ENCODE data around the gene KDM8. TPM values are rescaled to one million over a fixed set of nuclear protein-coding genes. Genes with fewer than 3 reads are reported as not detected.

The KDM8 gene
- polyA plus RNA-seq, 3 donors = 0.40 to 3.3 (median 1.5) TPM

DNA sequence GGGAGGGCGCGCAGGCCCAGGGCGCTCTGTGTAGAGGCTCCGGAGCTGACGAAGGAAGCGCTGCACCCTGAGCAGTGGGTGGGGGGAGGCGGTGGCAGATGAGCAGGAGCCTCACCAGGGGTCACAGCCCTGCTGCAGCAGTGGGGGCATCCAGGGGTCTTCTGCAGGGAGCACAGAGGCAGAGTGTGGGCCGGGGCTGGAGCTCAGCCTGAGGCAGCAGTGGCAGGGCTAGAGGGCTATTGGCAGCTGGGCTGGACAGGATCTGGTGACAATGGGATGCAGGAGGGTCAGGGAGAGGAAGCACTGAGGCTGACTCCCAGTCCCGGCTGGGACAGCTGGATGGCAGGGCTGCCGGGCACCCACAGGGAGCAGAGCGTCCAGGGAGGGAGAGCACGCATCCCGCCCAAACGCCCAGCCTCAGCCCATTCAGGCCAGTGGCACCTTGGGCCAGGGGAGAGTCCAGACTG is 21.0 kb downstream of the KDM8 start:
- Mint-ChIP-seq H3K27me3 (ENCODE audit: low read depth in 3 of 3) (peaks cover 0 to 2% (median 1%) of the 10 kb centered on the region in 3 donors), H3K9me3 (no peaks in the 10 kb centered on the region), H3K4me3 (no peak overlapping the region), H3K36me3 (peaks cover 40 to 59% of the 10 kb centered on the region in 2 donors), H3K4me1 (peaks cover 4% of the 10 kb centered on the region), H3K27ac (peak overlapping the region in 1 of 7 donors; percentile 36)
- Histone ChIP-seq H3K9me3 (replicated peaks in 1 of 2; ENCODE audit: control insufficient read depth in 1 of 2, insufficient read depth in 1 of 2, low read length in 2 of 2) (no peaks in the 10 kb centered on the region), H3K27ac (ENCODE audit: low read depth in 1 of 2, low read length in 2 of 2) (no peak overlapping the region), H3K9ac (ENCODE audit: insufficient read depth, low read length, poor library complexity, severe bottlenecking) (no peak overlapping the region), H3K36me3 (replicated peaks in 1 of 2; ENCODE audit: control insufficient read depth in 1 of 2, insufficient read depth in 2 of 2, low read length in 2 of 2) (peaks cover 34 to 50% of the 10 kb centered on the region in 2 donors), H3K4me3 (replicated peaks in 1 of 3; ENCODE audit: low read depth in 2 of 3, low read length in 3 of 3) (no peak overlapping the region), H3K4me2 (replicated peaks; ENCODE audit: extremely low read depth, low read length, poor library complexity, severe bottlenecking) (no peak overlapping the region), H3K4me1 (ENCODE audit: control insufficient read depth in 1 of 2, insufficient read depth in 2 of 2, low read length in 2 of 2) (peaks cover 0 to 5% of the 10 kb centered on the region in 2 donors), H2AFZ (ENCODE audit: insufficient read depth, low read depth, low read length, poor library complexity, severe bottlenecking) (no peak overlapping the region), H4K20me1 (ENCODE audit: insufficient read depth, low read length) (no peaks in the 10 kb centered on the region), H3K79me2 (ENCODE audit: insufficient read depth, low read length) (no peaks in the 10 kb centered on the region), H3K27me3 (ENCODE audit: control insufficient read depth in 2 of 2, insufficient read depth in 2 of 2, low read length in 2 of 2) (no peaks in the 10 kb centered on the region)
- no peak for DNase-seq
- WGBS (ENCODE audit: insufficient coverage) = 98% methylated on average over 14 of the region's 14 CpGs
- TF ChIP-seq, protein P1, sequence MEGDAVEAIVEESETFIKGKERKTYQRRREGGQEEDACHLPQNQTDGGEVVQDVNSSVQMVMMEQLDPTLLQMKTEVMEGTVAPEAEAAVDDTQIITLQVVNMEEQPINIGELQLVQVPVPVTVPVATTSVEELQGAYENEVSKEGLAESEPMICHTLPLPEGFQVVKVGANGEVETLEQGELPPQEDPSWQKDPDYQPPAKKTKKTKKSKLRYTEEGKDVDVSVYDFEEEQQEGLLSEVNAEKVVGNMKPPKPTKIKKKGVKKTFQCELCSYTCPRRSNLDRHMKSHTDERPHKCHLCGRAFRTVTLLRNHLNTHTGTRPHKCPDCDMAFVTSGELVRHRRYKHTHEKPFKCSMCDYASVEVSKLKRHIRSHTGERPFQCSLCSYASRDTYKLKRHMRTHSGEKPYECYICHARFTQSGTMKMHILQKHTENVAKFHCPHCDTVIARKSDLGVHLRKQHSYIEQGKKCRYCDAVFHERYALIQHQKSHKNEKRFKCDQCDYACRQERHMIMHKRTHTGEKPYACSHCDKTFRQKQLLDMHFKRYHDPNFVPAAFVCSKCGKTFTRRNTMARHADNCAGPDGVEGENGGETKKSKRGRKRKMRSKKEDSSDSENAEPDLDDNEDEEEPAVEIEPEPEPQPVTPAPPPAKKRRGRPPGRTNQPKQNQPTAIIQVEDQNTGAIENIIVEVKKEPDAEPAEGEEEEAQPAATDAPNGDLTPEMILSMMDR (IDR thresholded peaks at IDR 0.05) = no peak
- intact Hi-C loops (cut with micrococcal nuclease) = no loop called here

DNA sequence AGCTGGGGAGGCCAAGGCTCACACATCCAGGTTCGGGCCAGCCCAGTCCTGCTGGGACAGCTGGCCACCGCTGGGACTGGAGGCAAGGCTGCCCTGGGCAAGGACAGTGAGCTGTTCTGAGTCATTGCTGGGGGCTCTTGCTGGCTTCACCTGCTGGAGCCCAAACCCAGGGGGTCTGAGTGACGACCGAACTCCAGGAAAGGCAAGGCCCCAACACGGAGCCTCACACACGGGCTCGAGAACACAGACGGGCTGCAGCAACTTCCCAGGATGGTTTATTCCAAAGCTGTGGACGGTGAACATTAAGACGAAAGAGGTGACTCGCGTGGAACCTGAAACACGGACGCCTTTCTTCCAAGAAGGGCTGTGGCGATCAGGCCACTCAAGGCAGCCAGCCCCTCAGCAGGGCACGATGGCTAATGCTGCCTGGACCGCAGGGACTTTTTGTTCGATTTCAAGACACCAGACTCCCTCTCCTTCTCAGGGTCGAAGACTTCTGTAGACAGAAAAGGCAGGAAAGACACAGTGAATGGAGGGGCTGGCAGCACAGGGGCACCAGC is 21.5 kb downstream of the KDM8 start:
- H3K4me3 Mint-ChIP-seq = no peak overlapping the region
- H2AFZ ChIP-seq (ENCODE audit: insufficient read depth, low read depth, low read length, poor library complexity, severe bottlenecking) = no peak overlapping the region
- 90% methylated on average over 15 of the region's 19 CpGs for WGBS (ENCODE audit: insufficient coverage)
- no peak overlapping the region for H3K4me2 ChIP-seq (replicated peaks; ENCODE audit: extremely low read depth, low read length, poor library complexity, severe bottlenecking)
- H3K4me3 ChIP-seq (replicated peaks in 1 of 3; ENCODE audit: low read depth in 2 of 3, low read length in 3 of 3) = no peak overlapping the region
- TF ChIP-seq, protein P1 (IDR thresholded peaks at IDR 0.05) = no peak
- H3K27ac ChIP-seq (ENCODE audit: low read depth in 1 of 2, low read length in 2 of 2) = no peak overlapping the region
- peaks cover 0 to 2% (median 1%) of the 10 kb centered on the region in 3 donors for H3K27me3 Mint-ChIP-seq (ENCODE audit: low read depth in 3 of 3)
- H3K27me3 ChIP-seq (ENCODE audit: control insufficient read depth in 2 of 2, insufficient read depth in 2 of 2, low read length in 2 of 2) = no peaks in the 10 kb centered on the region
- peak overlapping the region in 2 of 7 donors; percentile 18 to 60 for H3K27ac Mint-ChIP-seq
- no peaks in the 10 kb centered on the region for H3K9me3 Mint-ChIP-seq
- peaks cover 4% of the 10 kb centered on the region for H3K4me1 Mint-ChIP-seq
- no peaks in the 10 kb centered on the region for H3K79me2 ChIP-seq (ENCODE audit: insufficient read depth, low read length)
- peaks cover 40 to 61% of the 10 kb centered on the region in 2 donors for H3K36me3 Mint-ChIP-seq
- intact Hi-C loops (cut with micrococcal nuclease) = no loop called here
- peaks cover 0 to 5% of the 10 kb centered on the region in 2 donors for H3K4me1 ChIP-seq (ENCODE audit: control insufficient read depth in 1 of 2, insufficient read depth in 2 of 2, low read length in 2 of 2)
- peaks cover 31 to 45% of the 10 kb centered on the region in 2 donors for H3K36me3 ChIP-seq (replicated peaks in 1 of 2; ENCODE audit: control insufficient read depth in 1 of 2, insufficient read depth in 2 of 2, low read length in 2 of 2)
- no peak for DNase-seq
- no peaks in the 10 kb centered on the region for H3K9me3 ChIP-seq (replicated peaks in 1 of 2; ENCODE audit: control insufficient read depth in 1 of 2, insufficient read depth in 1 of 2, low read length in 2 of 2)
- no peaks in the 10 kb centered on the region for H4K20me1 ChIP-seq (ENCODE audit: insufficient read depth, low read length)
- no peak overlapping the region for H3K9ac ChIP-seq (ENCODE audit: insufficient read depth, low read length, poor library complexity, severe bottlenecking)
